SKM-1 treated with dmso at 0.1 percent for 144 hours (cell line): ENCODE measurements around the gene PILRA.
"Not testable (repeated sequence)": the region's sequence is repeated elsewhere in the genome, so short reads cannot be mapped to it uniquely, and the experiment has no call there.

Source experiments
- DNase-seq: peaks from one replicate; lab custom pipeline; 2025; ENCODE audit not compliant: unreplicated experiment; lab: John Stamatoyannopoulos, UW

The PILRA gene

GRCh38 chr7:100357131-100357561 is 16.1 kb upstream of the PILRA start:
- no peak for DNase-seq

DNA sequence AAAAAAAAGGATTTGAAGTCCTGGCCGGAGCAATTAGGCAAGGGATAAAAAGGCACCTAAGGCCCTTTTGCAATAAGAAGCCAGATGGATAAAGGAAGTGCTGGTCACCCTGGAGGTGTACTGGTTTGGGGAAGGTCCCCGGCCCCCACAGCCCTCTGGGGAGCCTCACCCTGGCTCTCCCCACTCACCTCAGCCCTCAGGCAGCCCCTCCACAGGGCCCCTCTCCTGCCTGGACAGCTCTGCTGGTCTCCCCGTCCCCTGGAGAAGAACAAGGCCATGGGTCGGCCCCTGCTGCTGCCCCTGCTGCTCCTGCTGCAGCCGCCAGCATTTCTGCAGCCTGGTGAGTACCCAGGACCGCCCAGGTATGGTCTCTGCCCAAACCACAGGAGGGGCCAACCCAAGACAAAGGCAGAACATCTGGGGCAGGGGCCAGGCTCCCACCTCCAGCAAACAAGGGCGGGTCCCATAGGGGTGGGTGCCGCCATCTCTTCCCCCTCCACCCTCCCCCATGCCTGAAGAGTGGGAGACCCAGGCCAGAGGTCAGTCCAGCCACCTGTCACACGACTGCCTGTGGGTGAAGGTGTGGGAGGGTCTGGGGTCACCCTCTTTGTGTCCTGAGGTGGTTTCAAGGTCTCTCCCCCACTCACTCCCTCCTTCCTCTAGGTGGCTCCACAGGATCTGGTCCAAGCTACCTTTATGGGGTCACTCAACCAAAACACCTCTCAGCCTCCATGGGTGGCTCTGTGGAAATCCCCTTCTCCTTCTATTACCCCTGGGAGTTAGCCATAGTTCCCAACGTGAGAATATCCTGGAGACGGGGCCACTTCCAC is 15.0 kb upstream of the PILRA start, which contains the start of gene PILRB:
Gene PILRB, plus strand, starts transcription at position 91 of the 830 bp plus-strand sequence. Its CDS starts 186 bp downstream, at position 277.
- no peak for DNase-seq

- no peak for DNase-seq
Observed at GRCh38 chr7:100358857-100359212, 14.5 kb upstream of the PILRA start.

GRCh38 chr7:100360135-100360854 is 13.0 kb upstream of the PILRA start:
- DNase-seq: peak; percentile 85

GRCh38 chr7:100363098-100363497 is 10.2 kb upstream of the PILRA start:
- DNase-seq: no peak

GRCh38 chr7:100363797-100364196 is 9.5 kb upstream of the PILRA start:
- not testable (repeated sequence) for DNase-seq

- DNase-seq: no peak
Observed at GRCh38 chr7:100364480-100364879, 8.8 kb upstream of the PILRA start.

- DNase-seq: not testable (repeated sequence)
Observed at GRCh38 chr7:100365998-100366367, 7.3 kb upstream of the PILRA start.

GRCh38 chr7:100366411-100367250 is 6.7 kb upstream of the PILRA start:
- no peak for DNase-seq

DNA sequence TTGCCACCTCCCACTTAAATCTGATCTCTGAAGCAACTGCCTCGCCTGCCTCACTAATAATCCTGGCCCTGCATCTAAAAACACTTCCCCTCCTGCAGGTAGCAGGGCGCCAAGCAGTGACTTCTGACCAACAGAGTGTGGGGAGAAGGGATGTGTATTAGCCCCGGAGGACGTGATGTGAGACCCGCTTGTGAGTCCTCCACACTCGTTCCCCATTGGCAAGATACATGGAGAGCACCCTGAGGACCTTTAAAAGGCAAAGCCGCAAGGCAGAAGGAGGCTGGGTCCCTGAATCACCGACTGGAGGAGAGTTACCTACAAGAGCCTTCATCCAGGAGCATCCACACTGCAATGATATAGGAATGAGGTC is 6.1 kb upstream of the PILRA start:
- DNase-seq: no peak

DNA sequence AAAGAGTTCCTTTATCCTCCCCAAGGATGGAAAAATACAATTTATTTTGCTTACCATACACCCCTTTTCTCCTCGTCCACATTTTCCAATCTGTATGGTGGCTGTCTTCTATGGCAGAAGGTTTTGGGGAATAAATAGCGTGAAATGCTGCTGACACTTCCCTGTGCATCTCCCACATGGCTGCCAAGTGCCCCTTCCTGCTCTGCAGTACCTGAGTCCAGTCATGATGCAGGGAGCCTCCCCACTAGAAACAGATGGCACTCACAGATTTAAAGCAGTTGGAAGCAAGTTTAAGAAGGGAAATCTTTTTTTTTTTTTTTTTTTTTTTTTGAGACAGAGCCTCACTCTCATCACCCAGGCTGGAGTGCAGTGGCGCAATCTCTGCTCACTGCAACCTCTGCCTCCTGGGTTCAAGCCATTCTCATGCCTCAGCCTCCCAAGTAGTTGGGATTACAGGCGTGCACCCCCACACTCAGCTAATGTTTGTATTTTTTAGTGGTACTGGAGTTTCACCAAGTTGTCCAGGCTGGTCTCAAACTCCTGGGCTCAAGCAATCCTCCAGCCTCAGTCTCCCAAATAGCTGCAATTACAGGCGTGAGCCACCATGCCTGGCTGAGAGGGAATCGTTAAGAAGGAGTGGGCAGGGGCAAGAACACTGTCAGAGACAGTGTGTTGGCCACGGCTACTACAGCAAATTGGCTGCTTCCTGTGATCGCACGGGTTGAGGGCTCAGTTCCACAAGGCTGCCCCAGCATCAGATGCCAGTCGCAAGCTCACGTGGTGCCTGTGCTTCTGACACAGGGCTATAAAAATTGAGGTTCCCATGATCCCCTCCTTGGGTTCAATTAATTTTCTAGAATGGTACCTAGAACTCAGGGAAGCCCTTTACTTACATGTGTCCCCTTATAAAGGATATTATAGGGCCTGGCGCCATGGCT is 5.3 kb upstream of the PILRA start:
- DNase-seq: no peak

DNA sequence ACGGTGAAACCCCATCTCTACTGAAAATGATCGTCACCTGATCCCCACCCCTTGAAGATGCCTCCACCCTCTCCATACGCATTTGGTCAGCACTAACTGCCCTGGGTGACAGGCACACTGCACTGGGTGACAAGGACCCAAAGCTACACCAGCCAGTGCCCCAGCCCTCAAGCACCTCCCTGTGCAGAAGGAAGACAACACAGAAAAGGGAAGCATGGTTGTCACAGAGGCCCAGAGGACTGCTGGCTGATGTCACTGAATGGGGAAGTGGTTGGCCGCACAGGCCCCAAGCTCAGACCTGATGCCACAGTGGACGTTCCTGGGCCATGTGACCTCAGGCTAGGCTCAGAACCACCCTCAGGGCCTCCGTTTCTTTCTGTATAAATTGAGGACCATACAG is 4.2 kb upstream of the PILRA start:
- DNase-seq: peak; percentile 98

GRCh38 chr7:100370303-100370702 is 3.0 kb upstream of the PILRA start:
- no peak for DNase-seq

DNA sequence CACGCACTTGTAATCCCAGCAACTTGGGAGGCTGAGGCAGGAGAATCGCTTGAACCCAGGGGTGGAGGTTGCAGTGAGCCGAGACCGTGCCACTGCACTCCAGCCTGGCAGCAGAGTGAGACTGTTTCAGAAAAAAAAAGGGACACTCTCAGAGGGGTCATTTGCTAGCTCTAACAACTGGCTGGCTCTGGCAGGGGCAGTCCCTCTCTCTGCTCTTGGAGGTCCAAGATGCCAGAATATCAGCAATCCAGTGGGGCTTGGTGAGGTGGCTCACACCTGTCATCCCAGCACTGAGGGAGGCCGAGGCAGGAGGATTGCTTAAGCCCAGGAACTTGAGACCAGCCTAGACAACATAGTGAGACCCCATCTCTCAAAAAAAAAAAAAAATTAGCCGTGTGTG is 2.5 kb upstream of the PILRA start:
- DNase-seq: no peak

DNA sequence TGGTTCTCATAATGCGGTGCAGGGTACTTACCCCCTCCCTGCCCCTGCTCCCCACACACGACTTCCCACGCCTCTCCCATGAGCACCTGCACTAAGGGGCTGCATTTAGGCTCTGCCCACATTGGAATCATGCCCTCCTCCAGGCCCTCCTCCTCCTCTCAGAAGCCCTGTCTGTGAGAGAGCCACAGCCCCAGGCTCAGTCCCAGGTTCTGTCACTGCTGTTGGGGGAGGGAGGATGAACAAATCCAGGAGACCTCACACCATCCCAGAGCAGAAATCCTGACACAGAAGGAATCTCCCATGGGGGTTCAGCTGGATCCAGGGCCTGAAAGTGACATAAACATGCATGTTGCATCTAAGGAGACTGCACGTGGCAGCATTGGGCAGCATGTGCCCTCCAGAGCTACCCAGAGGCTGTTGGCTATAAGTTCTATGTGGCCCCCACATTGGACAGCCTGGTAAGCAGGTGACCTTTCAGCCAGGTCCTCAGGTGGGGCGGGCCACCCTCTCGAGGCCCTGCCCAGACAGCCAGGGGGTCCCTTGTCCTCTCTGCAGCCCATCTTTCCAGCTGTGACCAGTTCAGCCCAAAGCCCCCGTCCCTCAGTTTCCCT is 1.6 kb upstream of the PILRA start:
- no peak for DNase-seq

DNA sequence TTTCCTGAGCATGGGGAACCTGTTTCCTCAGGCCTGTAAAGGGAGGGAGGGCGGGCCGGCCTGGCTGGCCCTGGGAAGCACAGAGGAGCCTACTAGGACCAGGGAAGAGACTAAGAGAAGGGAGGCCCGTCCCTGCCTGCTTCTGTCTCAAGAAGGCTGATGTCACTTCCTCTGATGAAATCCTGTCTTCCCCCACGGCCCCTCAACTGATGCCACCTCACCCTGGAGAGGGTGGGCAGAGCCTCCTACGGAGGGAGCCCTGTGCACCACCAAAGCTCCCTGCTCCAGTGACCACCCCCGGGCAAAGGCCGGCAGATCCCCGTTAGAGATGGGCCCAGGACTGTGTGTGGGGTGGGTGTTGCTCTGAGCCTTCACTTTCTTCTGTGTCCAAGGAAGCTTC is 1.0 kb upstream of the PILRA start:
- DNase-seq: peak; percentile 86

GRCh38 chr7:100372694-100373093 is 593 bp upstream of the PILRA start:
- no peak for DNase-seq

- DNase-seq: not testable (repeated sequence)
Observed at GRCh38 chr7:100373870-100374598, 747 bp downstream of the PILRA start.

- no peak for DNase-seq
Observed at GRCh38 chr7:100374601-100375000, 1.3 kb downstream of the PILRA start.
